HUDEP-2 (cell line): ENCODE data around the gene GEMIN7.
"Not testable (repeated sequence)": the region's sequence is repeated elsewhere in the genome, so short reads cannot be mapped to it uniquely, and the experiment has no call there.

ENCODE experiments used
- DNase-seq, 76 experiments: peaks; one replicate each; lab custom pipeline; 2025; ENCODE audit not compliant: unreplicated experiment in 76 of 76; lab: John Stamatoyannopoulos, UW

Gene GEMIN7

DNA sequence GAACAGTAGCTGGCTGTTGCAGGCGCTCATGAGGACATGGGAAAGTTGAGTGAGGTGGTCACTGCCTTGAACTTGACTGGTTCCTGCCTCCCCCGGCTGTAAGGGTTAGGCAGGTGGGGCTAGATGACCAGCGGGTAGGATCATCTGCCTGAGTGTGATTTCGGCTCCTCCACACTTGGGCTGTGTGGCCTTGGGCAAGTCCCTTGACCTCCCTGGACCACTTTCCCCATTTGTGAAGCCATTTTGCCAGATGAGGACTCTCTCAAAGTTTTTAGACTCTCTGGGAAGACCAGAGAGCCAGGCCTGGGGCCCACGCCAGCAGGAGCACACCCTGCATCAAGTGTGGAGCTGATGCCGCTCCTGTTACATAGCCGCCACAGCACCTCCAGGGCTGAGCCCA is 23.4 kb downstream of the GEMIN7 start:
- no peak for DNase-seq

DNA sequence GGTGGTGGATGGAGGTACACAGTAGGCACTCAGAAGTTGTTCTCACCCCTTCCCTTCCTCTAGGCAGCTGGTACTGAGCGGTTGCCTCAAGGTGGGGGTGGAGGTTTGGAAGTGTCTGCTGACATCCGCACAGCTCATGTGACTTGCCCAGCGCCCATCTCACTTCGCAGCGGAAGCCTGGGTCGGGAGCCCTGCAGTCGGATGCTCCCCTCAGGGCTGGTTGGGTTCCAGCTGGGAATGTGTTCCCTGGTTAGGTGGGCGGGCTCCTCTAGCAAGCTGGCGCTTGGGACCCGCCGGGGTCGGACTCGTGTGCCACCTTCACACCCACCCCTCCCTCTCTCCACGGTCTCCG is 24.1 kb downstream of the GEMIN7 start:
- no peak for DNase-seq

DNA sequence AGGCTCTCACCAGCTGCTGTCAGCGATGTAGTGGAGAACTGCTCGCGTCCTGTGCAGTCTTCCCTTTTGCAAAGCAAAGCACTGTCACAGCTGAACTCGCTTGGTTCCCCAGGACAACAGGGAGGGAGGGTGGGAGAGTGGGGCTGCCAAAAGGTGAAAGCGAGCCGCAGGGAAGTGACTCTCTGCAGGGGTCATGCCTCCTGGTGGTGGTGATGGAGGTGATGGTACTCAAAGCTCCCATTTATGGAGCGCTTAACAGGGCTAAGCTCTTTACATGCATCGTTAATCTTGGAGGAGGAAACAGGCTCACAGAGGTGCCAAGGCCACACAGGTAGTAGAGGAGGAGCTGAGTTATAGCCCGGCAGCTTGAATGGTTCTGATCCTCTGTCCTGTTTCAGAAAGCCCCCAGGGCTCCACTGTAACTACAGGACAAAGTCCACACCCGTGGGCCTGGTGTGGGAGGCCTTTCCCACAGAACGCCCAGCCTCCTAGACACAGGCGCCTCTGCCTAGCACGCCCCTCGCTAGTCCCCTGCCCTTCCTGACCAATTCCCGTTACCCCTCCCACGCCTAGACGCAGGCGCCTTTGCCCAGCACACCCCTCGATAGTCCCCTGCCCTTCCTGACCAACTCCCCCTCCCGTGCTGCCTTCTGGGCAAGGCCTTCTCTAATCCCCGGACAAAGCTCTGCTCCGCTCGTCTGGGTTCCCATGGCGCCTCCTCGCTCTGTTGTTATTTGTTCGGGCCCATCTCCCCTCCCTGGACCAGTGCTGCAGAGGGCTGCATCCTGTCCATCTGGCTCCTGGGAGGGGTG is 24.7 kb downstream of the GEMIN7 start:
- no peak for DNase-seq

DNA sequence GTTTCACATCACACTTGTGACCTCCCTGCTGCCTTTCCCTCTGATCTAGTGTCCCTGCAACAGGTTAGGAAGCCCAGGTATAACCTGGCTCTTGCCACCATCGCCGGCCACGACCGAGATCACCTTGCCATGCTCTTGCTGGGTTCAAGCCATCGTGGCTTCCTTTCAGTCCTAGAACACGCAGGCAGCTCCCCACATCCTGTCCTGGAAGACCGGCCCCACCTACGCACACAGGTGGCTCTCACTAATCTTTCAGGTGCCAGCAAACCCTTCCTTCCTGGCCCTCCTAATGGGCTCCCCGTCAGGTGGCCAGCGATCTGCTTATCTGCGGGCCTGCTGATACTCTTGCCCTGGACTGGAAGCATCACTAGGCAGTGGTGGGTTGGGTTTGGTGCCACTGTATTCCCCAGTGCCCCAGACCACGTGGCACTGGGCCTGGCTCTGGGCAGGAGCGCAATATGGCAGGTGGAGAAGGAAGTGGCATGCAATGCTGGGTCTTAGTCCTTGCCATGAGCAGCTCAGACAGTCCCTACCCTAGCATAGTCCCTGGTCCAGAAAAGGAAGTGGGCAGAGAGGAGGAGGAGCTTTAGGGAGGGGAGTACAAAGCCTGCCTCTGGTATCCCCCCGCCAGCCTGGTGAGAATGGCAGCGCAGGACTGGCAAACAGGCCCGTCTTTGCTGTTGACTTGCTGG is 25.7 kb downstream of the GEMIN7 start:
- no peak for DNase-seq

DNA sequence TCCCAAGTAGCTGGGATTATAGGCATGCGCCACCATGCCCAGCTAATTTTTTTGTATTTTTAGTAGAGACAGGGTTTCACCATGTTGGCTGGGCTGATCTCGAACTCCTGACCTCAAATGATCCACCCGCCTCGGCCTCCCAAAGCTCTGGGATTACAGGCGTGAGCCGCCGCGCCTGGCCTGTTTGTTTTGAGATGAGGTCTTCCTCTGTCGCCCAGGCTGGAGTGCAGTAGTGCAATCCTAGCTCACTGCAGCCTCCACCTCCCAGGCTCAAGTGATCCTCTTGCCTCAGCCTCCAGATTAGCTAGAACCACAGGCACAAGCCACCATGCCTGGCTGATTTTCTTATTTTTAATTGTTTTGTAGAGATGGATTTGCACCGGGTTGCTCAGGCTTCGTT is 27.3 kb downstream of the GEMIN7 start:
- not testable (repeated sequence) for DNase-seq

DNA sequence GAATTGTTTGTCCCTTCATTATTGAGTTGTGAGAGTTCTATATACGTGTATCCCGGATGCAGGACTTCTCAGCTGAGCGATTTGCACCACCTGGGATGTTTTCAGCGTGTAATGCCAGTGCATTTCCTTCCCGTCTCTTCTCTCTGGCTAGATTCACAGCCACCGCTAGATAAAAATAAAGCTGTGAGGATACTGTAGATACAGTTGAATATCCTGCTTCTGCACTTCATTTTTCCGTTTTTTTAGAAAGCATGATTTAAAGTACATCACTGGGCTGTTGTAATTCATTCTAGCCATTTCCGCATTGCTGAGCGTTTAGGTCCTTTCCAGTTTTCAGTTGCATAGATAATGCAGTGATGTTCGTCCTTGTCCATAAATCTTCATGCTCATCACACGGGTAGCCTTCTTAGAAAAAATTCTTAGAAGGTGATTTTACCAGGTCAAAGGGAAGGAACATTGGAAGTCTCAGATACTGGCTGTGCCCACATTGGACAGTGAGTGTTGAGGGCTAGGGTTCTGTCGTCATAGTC is 28.6 kb downstream of the GEMIN7 start:
- DNase-seq = no peak

DNA sequence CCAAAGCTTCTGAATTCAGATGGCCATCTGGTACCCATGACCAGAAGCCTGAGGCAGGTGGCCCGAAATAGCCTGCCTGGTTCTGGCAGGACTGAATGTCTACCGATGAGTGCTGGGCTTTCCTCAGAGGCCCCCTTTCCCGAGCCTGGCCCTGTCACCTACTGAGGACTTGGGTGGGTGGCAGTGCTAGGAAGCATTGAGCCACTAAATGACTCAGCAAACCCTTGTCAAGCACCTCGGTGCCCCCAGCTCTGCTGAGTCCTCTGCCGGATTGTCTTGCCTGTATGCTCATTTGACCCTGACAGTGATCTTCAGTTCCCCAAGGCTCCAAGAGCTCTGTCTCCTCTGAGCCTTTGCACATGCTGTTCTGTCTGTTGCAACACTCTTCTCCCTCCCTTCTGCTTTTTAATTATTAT is 31.8 kb downstream of the GEMIN7 start:
- DNase-seq = peak in 2 of 76 experiments; percentile 14 to 18

DNA sequence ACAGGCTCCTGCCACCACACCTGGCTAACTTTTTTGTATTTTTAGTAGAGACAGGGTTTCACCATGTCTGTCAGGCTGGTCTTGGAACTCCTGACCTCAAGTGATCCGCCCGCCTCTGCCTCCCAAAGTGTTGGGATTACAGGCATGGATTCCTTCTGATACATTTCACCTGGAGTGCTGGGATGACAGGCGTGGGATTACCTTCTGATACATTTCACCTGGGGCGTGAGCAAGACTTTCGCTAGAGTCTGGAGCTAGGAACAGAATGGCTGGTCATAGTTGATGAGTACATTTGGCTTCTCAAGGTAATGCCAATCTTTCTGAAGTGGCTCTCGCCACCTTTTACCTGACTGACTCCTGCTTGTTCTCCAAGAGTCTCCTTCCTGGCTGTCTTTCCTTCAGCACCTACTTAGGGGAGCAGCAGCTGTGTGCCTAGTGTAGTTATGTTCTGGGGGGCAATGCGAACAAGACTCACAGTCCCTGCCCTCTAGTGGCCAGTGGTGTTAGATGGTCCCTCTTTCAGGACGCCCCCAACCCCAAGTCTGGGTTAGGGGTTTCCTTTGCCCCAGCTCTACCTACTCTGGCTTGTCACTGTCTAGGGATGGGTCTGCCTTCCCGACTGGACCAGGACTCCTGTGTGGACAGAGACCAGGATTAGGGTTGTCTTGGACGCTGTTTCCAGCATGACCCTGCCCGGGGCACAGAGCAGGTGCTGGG is 33.2 kb downstream of the GEMIN7 start:
- DNase-seq = no peak

DNA sequence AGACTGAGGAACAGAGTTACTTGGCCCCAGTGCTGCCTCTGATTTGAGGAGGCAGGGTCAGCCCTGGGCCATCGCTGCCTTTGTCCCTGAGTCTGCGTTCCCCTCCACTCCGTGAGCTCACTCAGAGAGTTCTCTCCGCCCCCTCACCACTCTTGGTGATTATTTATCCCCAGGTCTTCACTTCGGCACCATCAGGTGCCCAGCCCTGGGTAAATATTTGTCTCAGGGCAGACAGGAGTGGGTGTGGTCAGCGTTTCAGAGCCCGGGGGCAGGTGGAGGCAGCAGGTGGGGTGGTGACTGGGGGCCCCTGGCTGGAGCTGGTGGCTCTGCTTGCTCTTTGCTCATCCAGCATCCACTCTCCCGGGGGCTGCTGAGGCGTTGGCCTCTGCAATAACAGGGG is 34.6 kb downstream of the GEMIN7 start:
- DNase-seq = no peak

DNA sequence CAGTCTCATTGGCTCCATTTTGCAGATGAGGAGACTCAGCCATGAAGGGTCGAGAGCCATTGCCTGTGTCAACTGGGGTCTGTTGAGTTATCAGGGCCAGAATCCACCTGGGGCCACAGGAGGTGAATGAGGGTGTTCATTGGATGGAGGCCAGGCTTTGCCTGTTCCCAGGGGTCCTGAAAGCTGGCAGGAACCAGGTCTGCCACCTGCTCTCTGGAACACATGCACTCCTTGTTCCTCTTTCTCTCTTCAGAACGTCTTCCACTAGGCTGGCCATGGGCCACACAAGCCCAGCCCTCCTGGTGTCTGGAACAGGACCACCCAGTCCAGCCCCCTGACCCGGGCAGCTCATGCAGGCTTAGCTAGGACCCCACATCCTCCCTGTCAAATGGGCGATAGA is 35.1 kb downstream of the GEMIN7 start:
- DNase-seq = no peak

DNA sequence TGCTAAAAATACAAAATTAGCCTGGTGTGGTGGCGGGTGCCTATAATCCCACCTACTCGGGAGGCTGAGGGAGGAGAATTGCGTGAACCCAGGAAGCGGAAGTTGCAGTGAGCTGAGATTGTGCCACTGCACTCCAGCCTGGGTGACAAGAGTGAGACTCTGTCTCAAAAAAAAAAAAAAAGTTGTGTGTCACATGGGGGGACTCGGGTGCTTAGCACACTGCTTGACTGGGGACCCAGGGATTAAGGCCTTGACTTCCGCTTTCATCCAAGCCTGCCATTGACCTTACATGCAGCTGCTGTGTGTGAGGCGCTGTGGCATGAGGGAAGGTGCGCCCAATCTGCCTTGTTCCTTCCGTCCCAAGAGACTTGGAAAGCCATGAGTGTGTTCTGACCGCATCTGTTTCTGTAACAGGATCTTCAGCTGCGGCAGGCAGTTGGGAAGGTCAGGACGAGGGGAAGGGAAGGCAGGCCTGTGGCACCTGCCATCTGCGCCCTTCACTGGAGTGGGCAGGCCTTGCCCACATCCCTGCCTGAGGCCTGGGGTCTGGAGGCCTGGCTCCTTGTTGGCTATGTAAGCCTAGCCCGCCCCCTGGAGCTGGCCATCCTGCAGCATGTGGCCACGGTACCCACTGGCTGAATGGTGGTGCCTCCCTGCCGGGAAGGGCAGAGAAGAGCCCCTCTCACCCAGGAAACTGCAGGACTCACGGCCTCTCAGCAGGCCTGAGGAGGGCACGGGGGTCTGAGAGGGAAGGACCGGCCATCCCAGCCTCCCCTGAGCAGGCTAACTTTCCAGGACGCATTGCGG is 37.0 kb downstream of the GEMIN7 start:
- DNase-seq = no peak

DNA sequence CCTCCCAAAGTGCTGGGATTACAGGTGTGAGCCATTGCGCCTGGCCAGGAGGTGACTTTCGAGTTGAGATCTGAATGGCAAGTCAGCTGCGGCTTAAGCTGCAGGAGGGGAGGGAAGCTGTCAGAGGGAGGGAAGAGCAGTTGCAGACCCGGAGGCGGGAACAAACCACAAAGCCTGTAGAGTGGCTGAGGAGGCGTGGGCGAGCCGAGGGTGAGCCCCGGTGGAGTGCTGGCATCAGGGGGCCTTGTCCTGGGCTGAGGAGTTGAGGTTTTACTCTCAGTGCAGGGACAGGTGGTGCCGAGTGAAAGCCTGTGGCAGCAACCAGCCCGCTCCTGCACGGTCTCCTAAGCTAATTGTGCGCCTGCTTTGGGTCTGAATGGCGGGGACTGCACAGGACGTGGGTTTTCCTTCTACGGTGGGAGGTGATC is 38.1 kb downstream of the GEMIN7 start:
- DNase-seq = peak in 55 of 76 experiments; percentile 15 to 86 (median 56)

DNA sequence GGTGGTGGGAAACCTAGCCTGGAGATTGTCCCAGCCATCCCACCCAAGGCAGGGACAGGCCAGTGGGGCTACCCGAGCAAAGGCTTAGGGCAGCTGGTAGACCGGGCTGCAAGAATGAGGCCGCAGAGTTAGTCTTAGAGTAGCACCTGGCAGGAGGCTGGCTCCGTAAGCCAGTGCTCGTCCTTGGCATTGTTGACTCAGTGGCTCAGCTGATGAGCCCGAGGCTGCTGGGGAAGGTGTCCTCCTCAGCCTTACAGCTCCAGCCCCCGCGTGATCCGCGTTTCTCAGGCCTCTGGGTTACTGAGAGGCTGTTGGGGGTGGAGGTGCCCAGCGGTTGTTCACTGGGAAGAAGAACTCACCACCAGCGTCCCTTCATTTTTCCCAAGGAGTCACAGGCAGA is 38.6 kb downstream of the GEMIN7 start:
- DNase-seq = no peak

DNA sequence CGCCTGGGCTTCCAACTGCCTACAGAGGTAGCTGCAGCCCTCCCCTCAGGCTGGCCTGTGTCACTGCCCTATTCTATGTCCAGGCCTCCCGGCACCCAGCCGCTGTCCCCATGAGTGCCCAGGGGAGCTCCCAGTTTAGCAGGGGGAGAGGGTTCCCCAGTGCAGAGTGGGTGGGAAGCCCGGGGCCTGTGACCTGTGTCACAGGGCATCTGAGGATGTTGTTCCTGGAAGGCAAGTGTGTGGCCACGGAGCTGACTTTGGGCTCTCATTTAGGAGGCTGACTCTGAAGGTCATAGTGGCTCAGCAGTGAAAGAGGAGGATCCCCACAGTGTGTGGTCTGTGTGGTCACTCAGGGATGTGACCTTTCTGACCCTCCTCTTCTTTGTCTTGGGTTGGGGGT is 39.0 kb downstream of the GEMIN7 start:
- DNase-seq = no peak

DNA sequence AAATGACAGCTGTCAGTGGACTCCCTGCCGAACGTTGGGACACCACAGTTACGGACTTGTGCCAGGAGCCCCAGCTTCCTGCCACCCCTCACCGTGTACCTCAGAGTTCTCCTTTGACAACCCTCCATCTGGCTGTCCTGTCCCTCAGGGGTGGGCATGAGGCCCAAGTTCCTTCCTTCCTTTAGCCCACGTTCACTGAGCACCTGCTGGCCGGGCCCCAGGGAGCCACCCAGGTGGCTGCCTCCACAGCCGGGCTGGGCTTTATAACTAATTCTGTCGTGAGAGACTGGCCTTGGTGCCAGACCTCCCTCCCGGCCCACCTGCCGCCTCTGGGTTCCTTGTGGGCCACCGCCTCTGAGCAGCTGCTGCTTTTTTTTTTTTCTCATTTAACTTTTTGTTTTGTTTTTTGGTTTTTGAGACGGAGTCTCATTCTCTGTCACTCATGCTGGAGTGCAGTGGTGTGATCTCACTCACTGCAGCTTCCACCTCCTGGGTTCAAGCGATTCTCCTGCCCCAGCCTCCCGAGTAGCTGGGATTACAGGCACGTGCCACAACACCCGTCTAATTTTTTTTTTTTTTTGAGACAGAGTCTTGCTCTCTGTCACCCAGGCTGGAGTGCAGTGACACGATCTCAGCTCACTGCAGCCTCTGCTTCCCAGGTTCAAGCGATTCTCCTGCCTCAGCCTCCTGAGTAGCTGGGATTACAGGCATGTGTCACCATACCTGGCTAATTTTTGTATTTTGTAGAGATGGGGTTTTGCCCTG is 39.7 kb downstream of the GEMIN7 start:
- not testable (repeated sequence) for DNase-seq

DNA sequence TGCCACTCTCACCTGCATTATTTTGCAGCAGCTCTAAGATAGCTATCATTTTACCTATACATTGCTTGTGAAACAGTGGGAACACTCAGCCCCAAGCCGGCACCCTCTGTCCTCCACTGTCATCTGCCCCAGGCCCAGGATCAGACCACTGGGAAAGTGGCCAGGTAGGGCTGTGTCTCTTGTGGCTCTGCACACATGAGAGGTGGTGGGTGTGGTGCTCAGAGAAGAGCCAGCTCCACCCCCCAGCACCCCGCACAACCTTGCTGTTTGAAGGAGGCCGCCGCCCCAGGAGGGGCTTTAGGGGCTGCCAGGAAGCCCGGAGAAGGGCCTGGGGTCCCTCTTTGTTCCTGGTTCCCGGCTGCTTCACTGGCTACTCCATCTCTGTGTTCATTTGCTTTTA is 40.5 kb downstream of the GEMIN7 start:
- DNase-seq = no peak

DNA sequence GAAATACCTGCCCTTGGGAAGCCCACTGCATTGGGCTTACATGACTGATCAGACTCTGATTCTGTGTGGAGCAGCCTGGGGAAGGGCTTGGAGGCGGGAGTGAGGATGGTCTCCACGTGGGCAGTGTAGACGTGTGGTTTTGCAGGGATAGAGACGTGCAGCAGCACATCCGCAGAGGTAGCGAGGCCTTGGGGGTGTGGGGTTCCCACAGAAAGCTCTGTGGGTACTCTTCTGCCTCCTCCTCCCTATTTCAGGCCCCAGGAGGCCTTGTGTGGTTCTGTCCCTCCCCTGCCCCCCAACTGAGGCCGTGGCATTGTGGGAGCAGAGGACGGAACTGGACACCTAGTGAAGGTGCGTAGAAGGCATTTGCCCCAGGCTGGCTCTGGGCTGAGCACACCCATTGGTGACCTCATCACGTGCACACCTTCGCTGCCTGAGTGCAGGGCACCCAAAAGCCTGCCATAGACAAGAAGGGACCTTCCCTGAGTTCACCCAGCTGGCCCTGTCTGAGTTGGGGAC is 42.8 kb downstream of the GEMIN7 start:
- DNase-seq = no peak

DNA sequence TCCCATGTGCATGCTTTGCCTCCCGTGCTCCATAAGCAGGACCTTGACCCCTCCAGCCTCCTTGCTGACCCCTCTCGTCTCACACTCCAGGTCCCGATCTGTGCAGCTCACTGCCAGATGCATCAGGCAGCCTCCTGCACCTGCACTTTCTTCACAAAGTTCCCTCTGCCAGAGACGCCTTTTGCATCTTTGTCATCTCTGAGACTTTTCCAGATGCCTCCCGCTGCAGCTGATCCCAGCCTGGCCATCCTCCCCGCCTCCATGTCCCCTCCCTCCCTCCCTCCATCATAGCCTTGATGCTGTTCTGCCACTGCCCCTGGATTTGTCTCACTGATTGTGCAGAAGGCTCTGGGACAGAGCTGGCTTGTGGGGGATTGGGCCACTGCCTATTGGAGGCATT is 43.8 kb downstream of the GEMIN7 start:
- DNase-seq = no peak

DNA sequence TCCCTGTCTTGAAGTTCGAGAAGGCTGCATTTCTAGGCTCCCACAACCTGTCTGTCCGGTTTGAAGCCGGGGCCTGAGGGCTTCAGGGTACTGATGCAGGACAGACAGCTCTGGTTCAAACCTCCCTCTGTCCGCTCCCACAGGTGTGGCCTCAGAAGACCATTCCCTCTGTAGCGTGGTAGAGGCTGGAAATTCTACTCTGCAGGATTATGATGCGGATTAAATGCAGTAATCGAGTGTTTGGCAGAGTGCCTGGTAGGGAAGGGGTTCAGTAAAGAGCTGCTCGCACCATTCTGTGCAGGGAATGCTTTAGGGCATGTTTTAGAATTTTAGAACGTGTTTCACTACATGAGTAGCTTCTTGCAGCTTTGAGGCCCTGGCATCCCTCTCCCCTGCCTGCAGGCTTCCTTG is 44.4 kb downstream of the GEMIN7 start:
- DNase-seq = no peak

DNA sequence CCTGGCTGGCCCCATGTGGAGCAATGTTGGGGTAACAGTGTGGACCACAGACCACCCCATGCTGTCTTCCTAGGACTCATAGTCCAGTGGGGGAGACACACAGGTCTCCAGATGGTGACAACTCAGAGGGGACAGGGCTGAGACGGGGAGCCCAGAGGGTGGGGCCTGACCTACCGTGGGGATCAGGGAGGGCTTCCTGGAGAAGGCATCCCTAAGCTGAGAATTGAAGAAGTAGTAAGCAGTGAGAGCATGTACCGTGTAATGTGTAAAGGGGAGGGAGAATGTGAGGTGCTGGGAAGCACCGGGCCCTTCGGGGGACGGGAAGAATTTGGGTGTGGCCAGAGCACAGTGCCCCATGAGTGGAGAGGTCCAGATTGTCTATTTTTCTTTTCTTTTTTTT is 45.0 kb downstream of the GEMIN7 start:
- DNase-seq = no peak
